ENCODE measurements around the gene EREG.

Gene EREG

GRCh38 chr4:74395633-74396032, 30.7 kb downstream of the EREG start:
- no peak for TF ChIP-seq GLIS3 (CRISPR knock-in tag; IDR thresholded peaks at IDR 0.05)
- TF ChIP-seq ARNTL (CRISPR knock-in tag; IDR thresholded peaks at IDR 0.05; ENCODE audit: borderline replicate concordance, low read depth), result no peak
- TF ChIP-seq PPARA (CRISPR knock-in tag; IDR thresholded peaks at IDR 0.05; ENCODE audit: borderline replicate concordance), result no peak
- no peak for TF ChIP-seq ISL1 (CRISPR knock-in tag; IDR thresholded peaks at IDR 0.05)
- no peak for TF ChIP-seq OSR1 (CRISPR knock-in tag; IDR thresholded peaks at IDR 0.05)
- no peak for TF ChIP-seq POU6F1 (CRISPR knock-in tag; IDR thresholded peaks at IDR 0.05; ENCODE audit: borderline replicate concordance, low read depth)
- no peak for TF ChIP-seq ZNF70 (CRISPR knock-in tag; IDR thresholded peaks at IDR 0.05)
- TF ChIP-seq ESRRG (CRISPR knock-in tag; IDR thresholded peaks at IDR 0.05), result no peak
- no peak for TF ChIP-seq TCF4 (CRISPR knock-in tag; IDR thresholded peaks at IDR 0.05; ENCODE audit: borderline replicate concordance)
- no peak for TF ChIP-seq ZC3H10 (CRISPR knock-in tag; IDR thresholded peaks at IDR 0.05)
- no peak for TF ChIP-seq CSRNP3 (CRISPR knock-in tag; IDR thresholded peaks at IDR 0.05)
- TF ChIP-seq TSHZ2 (CRISPR knock-in tag; IDR thresholded peaks at IDR 0.05), result no peak
- no peak for TF ChIP-seq ZNF565 (CRISPR knock-in tag; conservative IDR thresholded peaks at IDR 0.05; ENCODE audit: low read depth)
- no peak for TF ChIP-seq CSDC2 (CRISPR knock-in tag; IDR thresholded peaks at IDR 0.05)
- TF ChIP-seq ZNF8 (CRISPR knock-in tag; IDR thresholded peaks at IDR 0.05), result no peak
- TF ChIP-seq TOX (CRISPR knock-in tag; IDR thresholded peaks at IDR 0.05; ENCODE audit: borderline replicate concordance), result no peak
- no peak for TF ChIP-seq PATZ1 (CRISPR knock-in tag; IDR thresholded peaks at IDR 0.05; ENCODE audit: borderline replicate concordance)
- TF ChIP-seq ZFP30 (CRISPR knock-in tag; IDR thresholded peaks at IDR 0.05), result no peak
- TF ChIP-seq SNAI2 (CRISPR knock-in tag; IDR thresholded peaks at IDR 0.05), result no peak
- TF ChIP-seq ZFP3 (CRISPR knock-in tag; IDR thresholded peaks at IDR 0.05), result no peak

GRCh38 chr4:74397748-74398426, 32.9 kb downstream of the EREG start:
- peak; percentile 57 for ATAC-seq
- TF ChIP-seq PATZ1 (CRISPR knock-in tag; IDR thresholded peaks at IDR 0.05; ENCODE audit: borderline replicate concordance) (no peak), ZFP3 (CRISPR knock-in tag; IDR thresholded peaks at IDR 0.05) (no peak), TSHZ2 (CRISPR knock-in tag; IDR thresholded peaks at IDR 0.05) (no peak), ARNTL (CRISPR knock-in tag; IDR thresholded peaks at IDR 0.05; ENCODE audit: borderline replicate concordance, low read depth) (no peak), CREB5 (CRISPR knock-in tag; IDR thresholded peaks at IDR 0.05; ENCODE audit: low read depth) (no peak), CSRNP3 (CRISPR knock-in tag; IDR thresholded peaks at IDR 0.05) (no peak), TCF4 (CRISPR knock-in tag; IDR thresholded peaks at IDR 0.05; ENCODE audit: borderline replicate concordance) (no peak), ESRRG (CRISPR knock-in tag; IDR thresholded peaks at IDR 0.05) (no peak), POU6F1 (CRISPR knock-in tag; IDR thresholded peaks at IDR 0.05; ENCODE audit: borderline replicate concordance, low read depth) (no peak)

More at GRCh38 chr4:74395633-74396032, 30.7 kb downstream of the EREG start:
- no peak for ATAC-seq

Data from SK-N-SH treated with all-trans-retinoic acid at 6 μM for 48 hours (cell line).